GM19240 (cell line): Measurements from ENCODE around the gene STK38.
"Not testable (repeated sequence)": the region's sequence is repeated elsewhere in the genome, so short reads cannot be mapped to it uniquely, and the experiment has no call there.

Experiments
- DNase-seq: peaks from one replicate; pipeline ENCODE4 v3.0.0; 2011; ENCODE audit warnings: low spot score; ENCODE audit not compliant: insufficient read length

Gene STK38

GRCh38 chr6:36546920-36547645 is at the start of gene STK38:
STK38 (minus strand) TSS chr6:36547479; CDS start chr6:36540202, 7,277 bp downstream.
- DNase-seq, result peak; percentile 90

GRCh38 chr6:36596356-36596755 is 49.1 kb upstream of the STK38 start:
- DNase-seq, result no peak

DNA sequence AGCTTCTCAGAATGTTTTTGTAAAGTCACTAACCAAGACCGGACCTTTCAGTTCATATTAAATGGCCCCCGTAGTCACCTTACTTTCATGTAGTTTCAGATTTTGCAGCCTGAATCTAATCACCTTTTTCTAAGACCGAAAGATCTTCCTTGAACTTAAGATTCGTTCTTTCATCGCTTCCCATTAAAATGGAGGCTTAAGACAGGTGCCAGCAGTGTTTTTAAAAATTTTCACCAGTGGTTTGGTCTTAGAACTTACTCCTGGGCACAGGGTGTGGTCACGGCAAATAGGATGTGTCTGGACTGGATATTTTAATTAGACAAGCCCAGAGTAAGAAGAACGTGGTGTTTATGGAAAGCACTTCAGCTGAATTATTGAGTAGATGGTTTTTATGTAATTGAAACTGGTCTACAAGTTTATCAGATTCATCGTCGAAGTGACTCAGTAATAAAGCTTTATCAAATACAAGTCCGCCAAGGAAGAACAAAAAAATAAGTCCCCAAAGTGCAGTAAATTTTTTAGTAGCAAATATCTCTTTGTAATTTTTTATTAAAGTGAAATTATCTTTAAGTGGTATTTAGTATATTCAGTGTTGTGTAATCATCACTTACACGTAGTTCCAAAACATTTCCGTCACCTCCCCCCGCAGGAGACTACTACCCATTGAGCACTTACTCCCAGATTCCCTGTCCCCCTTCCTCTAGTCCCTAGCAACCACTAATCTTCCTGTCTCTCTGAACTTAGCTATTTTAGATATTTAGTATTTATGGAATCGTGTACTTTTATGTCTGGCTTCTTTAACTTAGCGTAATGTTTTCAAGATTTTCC is 47.8 kb upstream of the STK38 start:
- no peak for DNase-seq

- peak; percentile 73 for DNase-seq
Observed at GRCh38 chr6:36594029-36594815, 46.9 kb upstream of the STK38 start, which contains the start of gene SRSF3. SRSF3 (plus strand) TSS chr6:36594362; CDS start chr6:36596763, 2,401 bp downstream.

- DNase-seq, result no peak
Observed at GRCh38 chr6:36593569-36594028, 46.3 kb upstream of the STK38 start.

DNA sequence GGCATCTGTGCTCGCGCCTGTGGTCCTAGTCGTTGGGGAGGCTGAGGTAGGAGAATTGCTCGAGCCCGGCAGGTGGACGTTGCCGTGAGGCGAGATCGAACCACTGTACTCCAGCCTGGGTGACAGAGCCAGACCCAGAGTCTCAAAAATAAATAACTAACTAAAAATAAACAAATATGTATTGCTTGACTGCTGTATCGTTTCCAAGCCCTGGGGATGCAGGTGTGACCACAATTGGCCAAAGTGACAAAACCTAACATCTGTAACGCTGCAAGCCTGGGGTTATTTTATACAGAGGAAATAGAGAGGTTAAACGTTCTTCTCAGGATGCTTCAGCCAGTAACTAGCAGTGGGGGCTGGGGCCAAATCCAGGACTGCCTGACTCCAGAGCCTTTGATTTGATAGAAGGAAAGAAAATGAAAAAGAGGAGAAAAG is 45.0 kb upstream of the STK38 start:
- DNase-seq, result no peak

- DNase-seq, result no peak
Observed at GRCh38 chr6:36590237-36590636, 43.0 kb upstream of the STK38 start.

GRCh38 chr6:36589025-36589400 is 41.7 kb upstream of the STK38 start:
- DNase-seq, result not testable (repeated sequence)

DNA sequence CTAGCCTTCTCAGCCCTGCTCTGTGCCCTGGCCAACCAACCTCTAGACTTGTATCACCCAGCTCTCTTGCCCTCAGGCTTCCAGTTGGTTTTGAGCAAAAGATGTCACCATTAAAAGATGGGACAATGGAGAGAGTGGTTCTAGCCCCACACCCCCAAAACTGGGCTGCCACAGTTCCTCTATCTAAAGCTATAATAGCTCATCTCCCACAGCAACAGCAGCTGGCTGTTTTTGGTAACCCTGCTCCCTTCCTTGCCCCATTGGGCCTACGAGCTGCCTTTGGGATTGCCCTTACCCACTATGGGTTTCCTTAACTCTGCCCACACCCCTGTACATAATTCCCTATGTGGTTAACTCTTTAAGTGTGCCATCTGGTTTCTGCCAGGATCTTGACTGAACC is 39.3 kb upstream of the STK38 start:
- no peak for DNase-seq

GRCh38 chr6:36581716-36582115 is 34.4 kb upstream of the STK38 start:
- no peak for DNase-seq

DNA sequence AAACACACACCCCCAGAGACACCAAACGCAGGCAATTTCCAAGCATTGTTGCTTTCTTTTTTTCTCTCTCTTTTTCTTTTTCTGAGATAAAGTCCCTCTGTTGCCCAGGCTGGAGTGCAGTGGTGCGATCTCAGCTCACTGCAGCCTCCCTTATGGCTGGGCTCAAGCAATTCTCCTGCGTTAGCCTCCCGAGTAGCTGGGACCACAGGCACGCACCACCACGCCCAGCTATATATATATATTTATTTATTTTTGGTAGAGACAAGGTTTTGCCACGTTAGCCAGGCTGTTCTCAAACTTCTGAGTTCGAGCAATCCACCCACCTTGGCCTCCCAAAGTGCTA is 32.9 kb upstream of the STK38 start:
- no peak for DNase-seq

- no peak for DNase-seq
Observed at GRCh38 chr6:36578431-36578830, 31.2 kb upstream of the STK38 start.

DNA sequence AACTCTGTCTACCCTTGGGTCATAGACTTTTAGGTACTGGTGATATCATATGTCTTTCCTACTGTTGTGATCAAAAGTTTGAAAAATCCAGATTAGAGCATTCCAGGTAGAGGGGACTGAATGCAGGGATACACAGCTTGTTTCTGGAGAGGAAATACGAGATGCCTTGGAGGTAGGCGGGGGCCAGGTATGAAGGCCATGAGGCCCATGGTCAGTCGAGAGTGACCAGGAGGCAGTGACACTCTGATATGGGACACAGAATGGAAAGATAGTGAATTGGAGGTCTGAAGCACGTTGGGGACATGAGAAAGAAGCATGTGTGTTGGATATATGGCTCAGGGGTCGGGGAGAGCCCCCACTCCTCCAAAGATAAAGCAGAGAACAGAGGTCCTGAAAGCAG is 30.8 kb upstream of the STK38 start:
- DNase-seq, result no peak

- no peak for DNase-seq
Observed at GRCh38 chr6:36577301-36577700, 30.0 kb upstream of the STK38 start.

GRCh38 chr6:36576578-36576977 is 29.3 kb upstream of the STK38 start:
- DNase-seq, result no peak

DNA sequence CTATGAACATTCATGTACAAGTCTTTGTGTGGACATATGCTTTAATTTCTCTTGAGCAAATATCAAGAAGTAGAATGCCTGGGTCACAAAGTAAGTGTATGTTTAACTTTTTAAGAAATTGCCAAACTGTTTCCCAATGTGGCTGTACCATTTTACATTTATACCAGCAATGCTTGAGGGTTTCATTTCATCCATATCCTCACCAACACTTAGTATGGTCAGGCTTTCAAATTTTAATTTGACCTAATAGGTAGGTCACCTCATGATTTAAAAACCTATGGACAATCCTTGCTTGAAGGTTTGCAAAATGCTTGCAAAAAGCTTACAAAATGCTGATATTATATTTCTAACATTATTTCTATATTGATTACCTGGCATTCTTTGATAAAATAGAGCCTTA is 27.4 kb upstream of the STK38 start:
- DNase-seq, result no peak

- DNase-seq, result not testable (repeated sequence)
Observed at GRCh38 chr6:36572353-36573311, 25.4 kb upstream of the STK38 start.

- DNase-seq, result no peak
Observed at GRCh38 chr6:36571122-36572043, 24.1 kb upstream of the STK38 start.

GRCh38 chr6:36570264-36570663 is 23.0 kb upstream of the STK38 start:
- no peak for DNase-seq
